ENCODE data around the gene FAM219A.
"Not testable (repeated sequence)": the region's sequence is repeated elsewhere in the genome, so short reads cannot be mapped to it uniquely, and the experiment has no call there.

Gene FAM219A

GRCh38 chr9:34374339-34374738 lies 84.0 kb downstream of the FAM219A start:
- no peak for DNase-seq

- DNase-seq: no peak
These were observed 84.6 kb downstream of the FAM219A start for GRCh38 chr9:34373749-34374148.

- DNase-seq: no peak
These were observed 85.8 kb downstream of the FAM219A start for GRCh38 chr9:34372467-34373011.

- no peak for DNase-seq
These were observed 86.4 kb downstream of the FAM219A start for GRCh38 chr9:34371886-34372466.

GRCh38 chr9:34370970-34371880 lies 87.1 kb downstream of the FAM219A start:
- no peak for DNase-seq

GRCh38 chr9:34370335-34370969 lies 87.9 kb downstream of the FAM219A start:
- no peak for DNase-seq

GRCh38 chr9:34369636-34370035 lies 88.7 kb downstream of the FAM219A start:
- no peak for DNase-seq

- DNase-seq: not testable (repeated sequence)
These were observed 89.6 kb downstream of the FAM219A start for GRCh38 chr9:34368796-34369195.

GRCh38 chr9:34367751-34368410 lies 90.5 kb downstream of the FAM219A start:
- not testable (repeated sequence) for DNase-seq

GRCh38 chr9:34366365-34366764 lies 92.0 kb downstream of the FAM219A start:
- no peak for DNase-seq

- no peak for DNase-seq
These were observed 93.1 kb downstream of the FAM219A start for GRCh38 chr9:34365282-34365681.

GRCh38 chr9:34363619-34364351 lies 94.6 kb downstream of the FAM219A start:
- DNase-seq: no peak

GRCh38 chr9:34362614-34363214 lies 95.7 kb downstream of the FAM219A start:
- DNase-seq: no peak

- not testable (repeated sequence) for DNase-seq
These were observed 105.4 kb downstream of the FAM219A start for GRCh38 chr9:34352957-34353356.

- not testable (repeated sequence) for DNase-seq
These were observed 106.2 kb downstream of the FAM219A start for GRCh38 chr9:34352122-34352652.

- no peak for DNase-seq
These were observed 109.0 kb downstream of the FAM219A start for GRCh38 chr9:34349324-34349723.
